ENCODE measurements around the gene NR1H3. TPM values are rescaled to one million over a fixed set of nuclear protein-coding genes. Genes with fewer than 3 reads are reported as not detected.

The NR1H3 gene
- total RNA-seq, 2 experiments from 2014 or later = 12.7 to 15.3 TPM

GRCh38 chr11:47284151-47284550 is 26.4 kb downstream of the NR1H3 start:
- intact Hi-C loops (cut with micrococcal nuclease) = no loop called here
- ATAC-seq = no peak
- no peak for DNase-seq
- Mint-ChIP-seq H3K27ac (no peak overlapping the region), H3K4me1 (ENCODE audit: low read depth) (no peaks in the 10 kb centered on the region), H3K9me3 (no peaks in the 10 kb centered on the region), H3K36me3 (ENCODE audit: low read depth) (peaks cover 50% of the 10 kb centered on the region), H3K4me3 (no peak overlapping the region), H3K27me3 (no peaks in the 10 kb centered on the region)
- TF ChIP-seq CTCF (IDR thresholded peaks at IDR 0.05) = no peak
- ChIA-PET POLR2A (interaction anchor here (1.3 kb wide), 1 partner anchor 17 kb away, joined by 3 read pairs; no protein-coding TSS in a partner anchor), CTCF (no interaction called here)

- no peak overlapping the region for H3K4me3 Mint-ChIP-seq
- no peaks in the 10 kb centered on the region for H3K27me3 Mint-ChIP-seq
- TF ChIP-seq CTCF (IDR thresholded peaks at IDR 0.05) = no peak
- CTCF ChIA-PET = interaction anchor here (1.6 kb wide), 1 partner anchor 15 kb away, joined by 5 read pairs; no protein-coding TSS in a partner anchor
- no peaks in the 10 kb centered on the region for H3K4me1 Mint-ChIP-seq (ENCODE audit: low read depth)
- no peaks in the 10 kb centered on the region for H3K9me3 Mint-ChIP-seq
- POLR2A ChIA-PET = interaction anchor here (0.5 to 1.2 kb wide), 5 partner anchors 8 to 111 kb away, joined by 3 to 4 read pairs (median 3); no protein-coding TSS in a partner anchor
- intact Hi-C loops (cut with micrococcal nuclease) = no loop called here
- DNase-seq = no peak
- ATAC-seq = no peak
- H3K27ac Mint-ChIP-seq = no peak overlapping the region
- H3K36me3 Mint-ChIP-seq (ENCODE audit: low read depth) = peaks cover 58% of the 10 kb centered on the region
Observed at GRCh38 chr11:47285969-47286770, 28.4 kb downstream of the NR1H3 start.

- Mint-ChIP-seq H3K27ac (no peak overlapping the region), H3K36me3 (ENCODE audit: low read depth) (peaks cover 55% of the 10 kb centered on the region), H3K9me3 (no peaks in the 10 kb centered on the region), H3K4me1 (ENCODE audit: low read depth) (no peaks in the 10 kb centered on the region), H3K4me3 (no peak overlapping the region), H3K27me3 (no peaks in the 10 kb centered on the region)
- POLR2A ChIA-PET = no interaction called here
- no peak for TF ChIP-seq CTCF (IDR thresholded peaks at IDR 0.05)
- no peak for ATAC-seq
- CTCF ChIA-PET = no interaction called here
- no peak for DNase-seq
- intact Hi-C loops (cut with micrococcal nuclease) = no loop called here
Observed at GRCh38 chr11:47288066-47288465, 30.3 kb downstream of the NR1H3 start.

GRCh38 chr11:47289856-47290255 is 32.1 kb downstream of the NR1H3 start:
- H3K36me3 Mint-ChIP-seq (ENCODE audit: low read depth) = peaks cover 46% of the 10 kb centered on the region
- intact Hi-C loops (cut with micrococcal nuclease) = no loop called here
- no peak overlapping the region for H3K27ac Mint-ChIP-seq
- no peak for ATAC-seq
- H3K9me3 Mint-ChIP-seq = no peaks in the 10 kb centered on the region
- POLR2A ChIA-PET = interaction anchor here (0.8 to 1.5 kb wide), 2 partner anchors 9 to 25 kb away, joined by 3 to 6 read pairs; no protein-coding TSS in a partner anchor
- no peak for DNase-seq
- no peaks in the 10 kb centered on the region for H3K27me3 Mint-ChIP-seq
- TF ChIP-seq CTCF (IDR thresholded peaks at IDR 0.05) = no peak
- H3K4me1 Mint-ChIP-seq (ENCODE audit: low read depth) = no peaks in the 10 kb centered on the region
- CTCF ChIA-PET = no interaction called here
- no peak overlapping the region for H3K4me3 Mint-ChIP-seq

GRCh38 chr11:47295385-47295784 is 37.6 kb downstream of the NR1H3 start:
- H3K4me3 Mint-ChIP-seq = no peak overlapping the region
- POLR2A ChIA-PET = no interaction called here

More at GRCh38 chr11:47295385-47295784, 37.6 kb downstream of the NR1H3 start:
- CTCF ChIA-PET = no interaction called here
- Mint-ChIP-seq H3K36me3 (ENCODE audit: low read depth) (peaks cover 46% of the 10 kb centered on the region), H3K9me3 (peaks cover 1% of the 10 kb centered on the region), H3K27me3 (no peaks in the 10 kb centered on the region), H3K27ac (no peak overlapping the region), H3K4me1 (ENCODE audit: low read depth) (no peaks in the 10 kb centered on the region)
- DNase-seq (no peak), ATAC-seq (no peak)
- no peak for TF ChIP-seq CTCF (IDR thresholded peaks at IDR 0.05)
- intact Hi-C loops (cut with micrococcal nuclease) = no loop called here

Data from activated CD8-positive, alpha-beta T cell treated with anti-CD3 and anti-CD28 coated beads for 36 hours (primary cell).